MM.1S (cell line): ENCODE results near the gene NEDD4L.

Experiments used
- DNase-seq: peaks from one replicate; pipeline ENCODE4 v3.0.0-alpha.2; 2015
- H2AFZ ChIP-seq: fragments of 300-600 bp; sonication (generic); 2 replicates; pipeline ENCODE4 v1.6.0; 2016; ENCODE audit warnings: antibody characterized with exemption, low read length
- H3F3A ChIP-seq: fragments of 300-600 bp; sonication (generic); 2 replicates; pipeline ENCODE4 v1.6.1; 2016; ENCODE audit warnings: mild to moderate bottlenecking, antibody characterized with exemption, low read length, moderate library complexity, mixed read lengths; ENCODE audit not compliant: insufficient read depth
- H3K27ac ChIP-seq: fragments of 300-600 bp; sonication (generic); 2 replicates; pipeline ENCODE4 v1.5.1; 2016; ENCODE audit warnings: mild to moderate bottlenecking, low read length
- H3K27me3 ChIP-seq: fragments of 300-600 bp; sonication (generic); replicated peaks from 2 replicates; pipeline ENCODE4 v1.6.0; 2016; ENCODE audit warnings: low read length; ENCODE audit not compliant: insufficient read depth
- H3K36me3 ChIP-seq: fragments of 300-600 bp; sonication (generic); replicated peaks from 2 replicates; pipeline ENCODE4 v1.6.1; 2016; ENCODE audit warnings: mild to moderate bottlenecking, low read length, mixed read lengths; ENCODE audit not compliant: insufficient read depth
- H3K4me1 ChIP-seq: fragments of 300-600 bp; sonication (generic); 2 replicates; pipeline ENCODE4 v1.6.1; 2016; ENCODE audit warnings: low read length, mixed read lengths
- H3K4me2 ChIP-seq: fragments of 300-600 bp; sonication (generic); 2 replicates; pipeline ENCODE4 v1.6.0; 2016; ENCODE audit warnings: low read depth, low read length
- H3K4me3 ChIP-seq: fragments of 300-600 bp; sonication (generic); 2 replicates; pipeline ENCODE4 v1.5.1; 2016; ENCODE audit warnings: low read length, mixed read lengths
- H3K79me2 ChIP-seq: fragments of 300-600 bp; sonication (generic); 2 replicates; pipeline ENCODE4 v1.6.1; 2016; ENCODE audit warnings: mixed run types, low read length, mixed read lengths
- H3K9ac ChIP-seq: fragments of 300-600 bp; sonication (generic); 2 replicates; pipeline ENCODE4 v1.6.1; 2016; ENCODE audit warnings: low read length, mixed read lengths
- H3K9me2 ChIP-seq: fragments of 300-600 bp; sonication (generic); replicated peaks from 2 replicates; pipeline ENCODE4 v1.6.1; 2016; ENCODE audit warnings: mild to moderate bottlenecking, low read length, mixed read lengths; ENCODE audit not compliant: insufficient read depth
- H3K9me3 ChIP-seq: fragments of 300-600 bp; sonication (generic); replicated peaks from 2 replicates; pipeline ENCODE4 v1.6.1; 2016; ENCODE audit warnings: mild to moderate bottlenecking, low read length, mixed read lengths; ENCODE audit not compliant: insufficient read depth
- H4K20me1 ChIP-seq: fragments of 300-600 bp; sonication (generic); 2 replicates; pipeline ENCODE4 v1.6.1; 2016; ENCODE audit warnings: mild to moderate bottlenecking, low read length, moderate library complexity, mixed read lengths; ENCODE audit not compliant: insufficient read depth
- CTCF ChIP-seq: fragments of 300-600 bp; sonication (generic); IDR thresholded peaks from 2 replicates; pipeline ENCODE4 v1.5.1; 2016; ENCODE audit warnings: antibody characterized with exemption, low read length, mixed read lengths
- EZH2 ChIP-seq: fragments of 300-600 bp; sonication (generic); optimal IDR thresholded peaks from 2 replicates; pipeline ENCODE3; 2017; ENCODE audit warnings: low read depth, mild to moderate bottlenecking, antibody characterized with exemption, low read length, mixed read lengths
- EZH2phosphoT487 ChIP-seq: fragments of 300-600 bp; sonication (generic); IDR thresholded peaks from 2 replicates; pipeline ENCODE4 v1.6.1; 2018; ENCODE audit warnings: antibody characterized with exemption, low read length

NEDD4L gene

GRCh38 chr18:58232668-58233067 is 188.6 kb downstream of the NEDD4L start:
- Histone ChIP-seq H3K36me3 (no peaks in the 10 kb centered on the region), H3K4me1 (no peaks in the 10 kb centered on the region), H2AFZ (no peak overlapping the region), H3K4me3 (no peak overlapping the region), H3K79me2 (no peaks in the 10 kb centered on the region), H3K9me3 (no peaks in the 10 kb centered on the region), H3F3A (no peaks in the 10 kb centered on the region), H4K20me1 (no peaks in the 10 kb centered on the region), H3K9ac (no peak overlapping the region), H3K9me2 (no peaks in the 10 kb centered on the region), H3K27ac (no peak overlapping the region), H3K4me2 (no peak overlapping the region), H3K27me3 (no peaks in the 10 kb centered on the region)
- DNase-seq, result no peak
- no peak for TF ChIP-seq CTCF
- no peak for TF ChIP-seq EZH2phosphoT487
- no peak for TF ChIP-seq EZH2

- Histone ChIP-seq H3K79me2 (no peaks in the 10 kb centered on the region), H2AFZ (no peak overlapping the region), H3K27ac (no peak overlapping the region), H3K9ac (no peak overlapping the region), H3K4me1 (no peaks in the 10 kb centered on the region), H3K27me3 (no peaks in the 10 kb centered on the region), H3K9me3 (no peaks in the 10 kb centered on the region), H3K9me2 (no peaks in the 10 kb centered on the region), H3K4me2 (no peak overlapping the region), H3K36me3 (no peaks in the 10 kb centered on the region), H3K4me3 (no peak overlapping the region), H4K20me1 (no peaks in the 10 kb centered on the region), H3F3A (no peaks in the 10 kb centered on the region)
- DNase-seq, result no peak
- TF ChIP-seq CTCF, result no peak
- no peak for TF ChIP-seq EZH2phosphoT487
- TF ChIP-seq EZH2, result no peak
These were observed 190.3 kb downstream of the NEDD4L start for GRCh38 chr18:58234359-58234741.

GRCh38 chr18:58235001-58235436 is 191.0 kb downstream of the NEDD4L start:
- H4K20me1 ChIP-seq, result no peaks in the 10 kb centered on the region
- H3K9ac ChIP-seq, result no peak overlapping the region
- no peaks in the 10 kb centered on the region for H3K27me3 ChIP-seq
- no peaks in the 10 kb centered on the region for H3K4me1 ChIP-seq
- no peaks in the 10 kb centered on the region for H3K9me3 ChIP-seq
- H3K27ac ChIP-seq, result no peak overlapping the region
- no peaks in the 10 kb centered on the region for H3K9me2 ChIP-seq
- no peak overlapping the region for H2AFZ ChIP-seq
- TF ChIP-seq EZH2 (no peak), CTCF (no peak), EZH2phosphoT487 (no peak)
- DNase-seq, result no peak
- no peak overlapping the region for H3K4me3 ChIP-seq
- H3K79me2 ChIP-seq, result no peaks in the 10 kb centered on the region
- H3F3A ChIP-seq, result no peaks in the 10 kb centered on the region
- no peaks in the 10 kb centered on the region for H3K36me3 ChIP-seq
- no peak overlapping the region for H3K4me2 ChIP-seq
